Naive thymus-derived CD4-positive, alpha-beta T cell (primary cell): Measurements from ENCODE around the gene TXNRD2. TPM values are rescaled to one million over a fixed set of nuclear protein-coding genes. Genes with fewer than 3 reads are reported as not detected.

Experiments used
- ATAC-seq: fragments of 150-1000 bp; cut with Tn5 transposase; 2 replicates; pipeline ENCODE4 v1.10.0; 2021; ENCODE audit warnings: mild to moderate bottlenecking, moderate library complexity
- CTCF ChIA-PET: fragments of 350-600 bp; sonication (Branson Sonifier 250); formaldehyde crosslinking; loops from one replicate; lab custom pipeline; 2021; ENCODE audit warnings: antibody characterized with exemption; lab: Charles Lee
- POLR2A ChIA-PET: fragments of 350-600 bp; sonication (Branson Sonifier 250); formaldehyde crosslinking; loops from one replicate; lab custom pipeline; 2021; ENCODE audit warnings: antibody characterized with exemption, inconsistent platforms; lab: Charles Lee
- DNase-seq, 9 donors: peaks; one replicate each; pipeline versions ENCODE4 v3.0.0 to v3.0.0-alpha.2; 2020 to 2022; ENCODE audit warnings: mixed read lengths in 1 of 9
- H3K27ac ChIP-seq: one replicate; pipeline ENCODE4 v1.7.0; 2013; ENCODE audit warnings: mild to moderate bottlenecking, low read depth, low read length, moderate library complexity
- H3K27me3 ChIP-seq, 2 donors: one replicate each; pipeline ENCODE4 v1.7.0; 2013; ENCODE audit warnings: low read length in 2 of 2, mild to moderate bottlenecking in 2 of 2, moderate library complexity in 2 of 2; ENCODE audit not compliant: control insufficient read depth in 2 of 2, insufficient read depth in 2 of 2
- H3K36me3 ChIP-seq, 3 experiments: 1 replicate in 2 of 3; 2 replicates in 1 of 3; pipeline ENCODE4 v1.7.0; 2013; ENCODE audit warnings: low read length in 3 of 3, mild to moderate bottlenecking in 3 of 3, moderate library complexity in 1 of 3; ENCODE audit not compliant: insufficient read depth in 3 of 3, control insufficient read depth in 2 of 3
- H3K4me1 ChIP-seq, 2 donors: one replicate each; pipeline ENCODE4 v1.7.0; 2013; ENCODE audit warnings: low read length in 2 of 2, mild to moderate bottlenecking in 2 of 2, moderate library complexity in 1 of 2; ENCODE audit not compliant: control insufficient read depth in 2 of 2, insufficient read depth in 2 of 2
- H3K4me3 ChIP-seq: 2 replicates; pipeline ENCODE4 v1.7.0; 2013; ENCODE audit warnings: mild to moderate bottlenecking, low read length
- H3K9me3 ChIP-seq, 3 experiments: 1 replicate in 2 of 3; 2 replicates in 1 of 3; pipeline ENCODE4 v1.7.0; 2013; ENCODE audit warnings: low read length in 3 of 3; ENCODE audit not compliant: control insufficient read depth in 2 of 3
- H3K27ac Mint-ChIP-seq, 9 donors: one replicate each; pipeline ENCODE4 v1.8.0; 2020 to 2022; ENCODE audit warnings: mixed read lengths in 9 of 9, mild to moderate bottlenecking in 8 of 9, moderate library complexity in 5 of 9, inconsistent platforms in 2 of 9
- H3K27me3 Mint-ChIP-seq, 5 donors: one replicate each; pipeline ENCODE4 v1.8.0; 2021 to 2022; ENCODE audit warnings: mixed read lengths in 5 of 5, mild to moderate bottlenecking in 1 of 5
- H3K36me3 Mint-ChIP-seq, 5 donors: one replicate each; pipeline ENCODE4 v1.8.0; 2020 to 2022; ENCODE audit warnings: mixed read lengths in 5 of 5, mild to moderate bottlenecking in 3 of 5, inconsistent platforms in 1 of 5
- H3K4me1 Mint-ChIP-seq, 7 donors: one replicate each; pipeline ENCODE4 v1.8.0; 2020 to 2022; ENCODE audit warnings: mixed read lengths in 7 of 7, mild to moderate bottlenecking in 3 of 7, inconsistent platforms in 1 of 7
- H3K4me3 Mint-ChIP-seq, 10 donors: one replicate each; pipeline ENCODE4 v1.8.0; 2020 to 2022; ENCODE audit warnings: mild to moderate bottlenecking in 10 of 10, mixed read lengths in 10 of 10, moderate library complexity in 6 of 10, inconsistent platforms in 2 of 10
- H3K9me3 Mint-ChIP-seq, 11 donors: one replicate each; pipeline ENCODE4 v1.8.0; 2020 to 2022; ENCODE audit warnings: mixed read lengths in 11 of 11, mild to moderate bottlenecking in 4 of 11, inconsistent platforms in 1 of 11, moderate library complexity in 1 of 11
- intact Hi-C, 2 donors: fragments of 100-400 bp; cut with micrococcal nuclease; formaldehyde crosslinking; loops; one replicate each; pipeline ENCODE4 v1.15.1; 2023
- polyA plus RNA-seq, 2 donors: library from polyadenylated mRNA; unstranded; fragments of 300-500 nt; fragmentation: Illumina TruSeq; gene quantifications; one replicate each; pipeline ENCODE4 v1.2.3, GENCODE V29; 2021
- total RNA-seq, 6 experiments: library from RNA in 5 of 6; stranded (reverse) in 5 of 6; gene quantifications; 1 replicate in 5 of 6; 2 replicates in 1 of 6; pipeline ENCODE4 v1.2.3 and lab custom pipeline; 2021 to 2026

TXNRD2 gene
- total and polyA plus RNA-seq, 7 experiments from 2014 or later = 14.0 to 39.0 (median 26.1) TPM

DNA sequence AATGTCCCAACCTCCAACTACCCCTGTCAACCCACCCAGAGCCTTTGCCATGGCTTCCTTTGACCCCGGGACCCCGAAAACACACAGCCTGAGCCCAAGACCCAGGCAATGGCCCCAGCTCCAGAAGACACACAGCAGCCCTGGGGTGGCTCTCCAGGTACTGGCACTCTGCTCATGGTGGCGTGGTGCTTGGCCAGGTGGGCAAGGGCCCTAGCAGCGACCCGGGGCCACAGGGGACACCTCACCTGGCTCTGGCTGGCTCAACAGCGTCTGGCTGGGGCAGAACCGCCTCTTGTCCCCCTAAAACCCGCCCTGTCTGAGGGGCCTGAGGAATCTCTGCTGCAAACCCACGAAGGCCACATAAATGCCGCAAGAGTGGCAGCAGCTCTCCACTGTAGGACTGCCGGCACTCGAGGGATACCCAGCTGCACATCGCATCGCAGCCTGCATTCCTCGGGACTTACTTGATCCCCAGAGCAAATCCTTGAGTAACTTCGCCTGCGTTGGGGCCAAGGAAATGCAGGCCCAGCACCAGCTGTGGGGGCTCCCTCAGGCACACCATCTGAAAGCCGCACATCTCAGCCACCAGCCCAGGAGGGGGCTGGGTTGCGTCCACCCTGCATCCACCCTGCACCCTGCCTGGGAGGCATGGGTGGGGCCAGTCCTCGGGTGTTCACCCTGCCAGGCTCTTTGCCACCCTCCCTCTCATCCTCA is 63.8 kb downstream of the TXNRD2 start:
- H3K27me3 ChIP-seq = no peaks in the 10 kb centered on the region
- H3K9me3 Mint-ChIP-seq = no peaks in the 10 kb centered on the region
- H3K4me3 ChIP-seq = no peak overlapping the region
- intact Hi-C loops = no loop called here
- no peaks in the 10 kb centered on the region for H3K9me3 ChIP-seq
- H3K27me3 Mint-ChIP-seq = no peaks in the 10 kb centered on the region
- no peaks in the 10 kb centered on the region for H3K36me3 ChIP-seq
- ChIA-PET POLR2A (interaction anchor here (5.2 to 5.4 kb wide), 2 partner anchors 8 to 23 kb away, joined by 27 to 36 read pairs; partner anchors contain the start of genes GNB1L and RTL10), CTCF (no interaction called here)
- no peaks in the 10 kb centered on the region for H3K36me3 Mint-ChIP-seq
- DNase-seq = no peak
- no peak overlapping the region for H3K27ac ChIP-seq
- no peak for ATAC-seq
- peak overlapping the region in 2 of 9 donors; percentile 54 to 55 for H3K27ac Mint-ChIP-seq
- H3K4me3 Mint-ChIP-seq = peak overlapping the region in 1 of 10 donors; percentile 34
- H3K4me1 Mint-ChIP-seq = peaks cover 0 to 15% (median 10%) of the 10 kb centered on the region in 7 donors
- H3K4me1 ChIP-seq = peaks cover 0 to 17% of the 10 kb centered on the region in 2 donors

- Histone ChIP-seq H3K27ac (no peak overlapping the region), H3K4me1 (peaks cover 0 to 17% of the 10 kb centered on the region in 2 donors), H3K27me3 (no peaks in the 10 kb centered on the region), H3K36me3 (no peaks in the 10 kb centered on the region), H3K9me3 (no peaks in the 10 kb centered on the region), H3K4me3 (no peak overlapping the region)
- Mint-ChIP-seq H3K27ac (peak overlapping the region in 2 of 9 donors; percentile 54 to 55), H3K36me3 (no peaks in the 10 kb centered on the region), H3K4me1 (peaks cover 0 to 15% (median 10%) of the 10 kb centered on the region in 7 donors), H3K27me3 (no peaks in the 10 kb centered on the region), H3K9me3 (no peaks in the 10 kb centered on the region), H3K4me3 (peak overlapping the region in 1 of 10 donors; percentile 34)
- POLR2A ChIA-PET = interaction anchor here (1.4 to 5.4 kb wide), 4 partner anchors 9 to 147 kb away, joined by 3 to 36 read pairs (median 28); partner anchors contain the start of genes GNB1L and RTL10
- ATAC-seq (no peak), DNase-seq (no peak)
- CTCF ChIA-PET = no interaction called here
- intact Hi-C loops = no loop called here
Observed at GRCh38 chr22:19876941-19877625, 64.5 kb downstream of the TXNRD2 start.

GRCh38 chr22:19876314-19876940 is 65.2 kb downstream of the TXNRD2 start:
- Mint-ChIP-seq H3K4me3 (no peak overlapping the region), H3K4me1 (peaks cover 0 to 15% (median 10%) of the 10 kb centered on the region in 7 donors)
- CTCF ChIA-PET = no interaction called here

DNA sequence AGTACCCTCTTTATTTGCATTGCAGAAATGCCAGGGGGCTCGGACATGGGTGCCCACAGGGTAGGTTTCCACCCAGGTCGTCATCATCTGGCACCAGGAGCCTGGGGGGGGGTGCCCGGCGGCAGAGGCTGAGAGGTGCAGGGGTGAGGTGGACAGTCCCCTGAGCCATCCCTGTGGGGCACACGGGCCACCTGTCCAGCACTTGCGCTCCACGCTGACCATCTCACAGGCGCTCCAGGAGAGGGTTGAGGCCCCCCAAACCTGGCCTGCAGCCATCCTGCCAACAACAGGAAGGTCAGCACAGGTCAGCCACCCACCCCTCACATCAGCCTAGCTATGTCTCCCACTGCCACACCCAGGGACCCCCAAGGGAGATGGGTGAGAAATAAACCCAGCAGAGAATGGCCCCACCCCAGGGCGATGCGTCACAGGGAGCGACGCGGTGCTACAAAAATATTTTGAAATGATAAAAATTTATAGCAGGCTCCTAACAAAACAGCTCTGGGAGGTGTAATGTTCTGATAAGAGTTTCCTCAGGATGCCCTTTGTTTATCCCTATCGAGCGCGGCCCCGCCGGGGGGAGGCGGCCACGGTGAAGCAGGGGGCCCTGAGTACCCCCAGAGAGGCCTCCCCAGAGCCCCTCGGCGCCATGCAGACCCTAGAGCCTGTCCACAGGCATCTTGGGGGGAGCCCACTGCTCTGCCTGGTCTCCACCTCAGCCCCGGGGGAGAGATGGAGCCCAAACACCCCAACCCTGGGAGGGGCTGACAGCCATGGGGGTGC is 65.9 kb downstream of the TXNRD2 start:
- no peak overlapping the region for H3K4me3 ChIP-seq
- H3K4me3 Mint-ChIP-seq = no peak overlapping the region
- H3K27ac ChIP-seq = no peak overlapping the region
- H3K36me3 ChIP-seq = no peaks in the 10 kb centered on the region
- ATAC-seq = no peak
- peak in 1 of 9 donors; percentile 3 for DNase-seq
- H3K4me1 ChIP-seq = peaks cover 0 to 17% of the 10 kb centered on the region in 2 donors
- intact Hi-C loops = no loop called here
- H3K27me3 ChIP-seq = no peaks in the 10 kb centered on the region
- POLR2A ChIA-PET = interaction anchor here (1.4 to 5.4 kb wide), 4 partner anchors 10 to 145 kb away, joined by 3 to 36 read pairs (median 28); partner anchors contain the start of genes GNB1L and RTL10
- H3K4me1 Mint-ChIP-seq = peaks cover 0 to 11% (median 10%) of the 10 kb centered on the region in 7 donors
- no peaks in the 10 kb centered on the region for H3K36me3 Mint-ChIP-seq
- CTCF ChIA-PET = no interaction called here
- H3K9me3 Mint-ChIP-seq = no peaks in the 10 kb centered on the region
- H3K27me3 Mint-ChIP-seq = no peaks in the 10 kb centered on the region
- H3K27ac Mint-ChIP-seq = peak overlapping the region in 3 of 9 donors; percentile 52 to 75 (median 63)
- no peaks in the 10 kb centered on the region for H3K9me3 ChIP-seq

More at GRCh38 chr22:19876314-19876940, 65.2 kb downstream of the TXNRD2 start:
- no peaks in the 10 kb centered on the region for H3K9me3 ChIP-seq
- ATAC-seq = no peak
- no peak overlapping the region for H3K27ac ChIP-seq
- H3K27me3 ChIP-seq = no peaks in the 10 kb centered on the region
- H3K4me1 ChIP-seq = peaks cover 0 to 17% of the 10 kb centered on the region in 2 donors
- H3K4me3 ChIP-seq = no peak overlapping the region
- peak in 1 of 9 donors; percentile 1 for DNase-seq
- Mint-ChIP-seq H3K9me3 (no peaks in the 10 kb centered on the region), H3K36me3 (no peaks in the 10 kb centered on the region), H3K27me3 (no peaks in the 10 kb centered on the region), H3K27ac (no peak overlapping the region)
- no peaks in the 10 kb centered on the region for H3K36me3 ChIP-seq
- intact Hi-C loops = no loop called here
- POLR2A ChIA-PET = interaction anchor here (1.4 to 5.4 kb wide), 4 partner anchors 10 to 146 kb away, joined by 3 to 36 read pairs (median 28); partner anchors contain the start of genes GNB1L and RTL10

DNA sequence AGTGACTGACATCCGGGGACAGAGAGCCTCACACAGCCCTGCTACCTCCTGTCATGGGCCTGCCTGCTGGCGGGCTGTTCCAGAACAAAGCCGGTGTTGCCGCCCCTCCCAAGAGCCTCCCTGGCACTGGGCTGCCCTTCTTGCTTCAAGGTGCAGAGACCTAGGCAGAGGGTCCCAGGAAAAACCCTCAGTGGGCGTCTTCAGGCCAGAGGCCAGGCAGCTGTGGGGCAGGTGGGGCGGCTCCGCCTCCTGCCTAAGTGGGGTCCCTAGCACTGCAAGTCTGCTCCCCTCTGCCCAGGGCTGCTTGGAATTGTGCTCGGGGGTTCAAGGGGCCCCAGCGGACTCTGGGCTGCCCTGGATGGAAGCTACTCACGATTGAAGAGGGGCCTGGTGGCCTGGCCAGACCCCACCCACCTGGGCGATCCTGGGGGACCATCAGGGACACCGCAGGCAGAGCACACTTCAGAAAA is 66.5 kb downstream of the TXNRD2 start:
- no peaks in the 10 kb centered on the region for H3K36me3 Mint-ChIP-seq
- no peaks in the 10 kb centered on the region for H3K36me3 ChIP-seq
- peaks cover 0 to 17% of the 10 kb centered on the region in 2 donors for H3K4me1 ChIP-seq
- H3K27ac ChIP-seq = peak overlapping the region; percentile 47
- ChIA-PET POLR2A (interaction anchor here (4.2 to 5.4 kb wide), 3 partner anchors 11 to 20 kb away, joined by 27 to 36 read pairs (median 28); partner anchors contain the start of genes GNB1L and RTL10), CTCF (no interaction called here)
- DNase-seq (peak in 1 of 9 donors; percentile 4), ATAC-seq (no peak)
- no peaks in the 10 kb centered on the region for H3K9me3 ChIP-seq
- intact Hi-C loops = no loop called here
- no peaks in the 10 kb centered on the region for H3K27me3 ChIP-seq
- H3K4me3 Mint-ChIP-seq = peak overlapping the region in 4 of 10 donors; percentile 51 to 61 (median 56)
- H3K27me3 Mint-ChIP-seq = no peaks in the 10 kb centered on the region
- H3K9me3 Mint-ChIP-seq = no peaks in the 10 kb centered on the region
- H3K4me1 Mint-ChIP-seq = peaks cover 0 to 12% (median 10%) of the 10 kb centered on the region in 7 donors
- H3K4me3 ChIP-seq = no peak overlapping the region
- peak overlapping the region in 6 of 9 donors; percentile 52 to 76 (median 72) for H3K27ac Mint-ChIP-seq
